ENCODE data around the gene RAMP2.
A peak's percentile ranks its signal among the peaks of the same experiment; 100 is the strongest.
"Not testable (repeated sequence)": the region's sequence is repeated elsewhere in the genome, so short reads cannot be mapped to it uniquely, and the experiment has no call there.

The RAMP2 gene

GRCh38 chr17:42754782-42755181 is 6.2 kb upstream of the RAMP2 start:
- no peak for DNase-seq (ENCODE audit: low read depth)
- TF ChIP-seq CTCF (IDR thresholded peaks at IDR 0.05; ENCODE audit: control insufficient read depth, extremely low read depth, insufficient read depth) = no peak
- H3K4me3 ChIP-seq (ENCODE audit: low read depth, low read length) = no peak overlapping the region

GRCh38 chr17:42759982-42760651 is 910 bp upstream of the RAMP2 start:
- no peak overlapping the region for H3K4me3 ChIP-seq (ENCODE audit: low read depth, low read length)
- no peak for TF ChIP-seq CTCF (IDR thresholded peaks at IDR 0.05; ENCODE audit: control insufficient read depth, extremely low read depth, insufficient read depth)
- no peak for DNase-seq (ENCODE audit: low read depth)

- no peak for TF ChIP-seq CTCF (IDR thresholded peaks at IDR 0.05; ENCODE audit: control insufficient read depth, extremely low read depth, insufficient read depth)
Measured at GRCh38 chr17:42761638-42762037, 611 bp downstream of the RAMP2 start.

GRCh38 chr17:42766124-42766523 is 5.1 kb downstream of the RAMP2 start:
- no peak for DNase-seq (ENCODE audit: low read depth)
- H3K4me3 ChIP-seq (ENCODE audit: low read depth, low read length) = no peak overlapping the region
- TF ChIP-seq CTCF (IDR thresholded peaks at IDR 0.05; ENCODE audit: control insufficient read depth, extremely low read depth, insufficient read depth) = no peak

More at GRCh38 chr17:42761638-42762037, 611 bp downstream of the RAMP2 start:
- H3K4me3 ChIP-seq (ENCODE audit: low read depth, low read length) = no peak overlapping the region
- no peak for DNase-seq (ENCODE audit: low read depth)

- TF ChIP-seq CTCF (IDR thresholded peaks at IDR 0.05; ENCODE audit: control insufficient read depth, extremely low read depth, insufficient read depth) = no peak
- no peak overlapping the region for H3K4me3 ChIP-seq (ENCODE audit: low read depth, low read length)
- no peak for DNase-seq (ENCODE audit: low read depth)
Measured at GRCh38 chr17:42767512-42767911, 6.5 kb downstream of the RAMP2 start.

- DNase-seq (ENCODE audit: low read depth); H3K4me3 ChIP-seq (ENCODE audit: low read depth, low read length): not testable (repeated sequence)
Measured at GRCh38 chr17:42768006-42768405, 7.0 kb downstream of the RAMP2 start.

- DNase-seq (ENCODE audit: low read depth) = not testable (repeated sequence)
Measured at GRCh38 chr17:42769964-42770363, 8.9 kb downstream of the RAMP2 start.

GRCh38 chr17:42772945-42773289 is 11.9 kb downstream of the RAMP2 start:
- no peak for DNase-seq (ENCODE audit: low read depth)
- TF ChIP-seq CTCF (IDR thresholded peaks at IDR 0.05; ENCODE audit: control insufficient read depth, extremely low read depth, insufficient read depth) = no peak

More at GRCh38 chr17:42769964-42770363, 8.9 kb downstream of the RAMP2 start:
- not testable (repeated sequence) for H3K4me3 ChIP-seq (ENCODE audit: low read depth, low read length)

More at GRCh38 chr17:42772945-42773289, 11.9 kb downstream of the RAMP2 start:
- H3K4me3 ChIP-seq (ENCODE audit: low read depth, low read length) = peak overlapping the region; percentile 87

Data from LNCaP clone FGC (cell line).